ENCODE results near the gene FAM3C. TPM values are rescaled to one million over a fixed set of nuclear protein-coding genes. Genes with fewer than 3 reads are reported as not detected.
A peak's percentile ranks its signal among the peaks of the same experiment; 100 is the strongest.
"Not testable (repeated sequence)": the region's sequence is repeated elsewhere in the genome, so short reads cannot be mapped to it uniquely, and the experiment has no call there.

The FAM3C gene
- total RNA-seq, 2 experiments from 2014 or later, result 40.7 to 41.0 TPM

- POLR2A ChIA-PET, result no interaction called here
- Mint-ChIP-seq H3K27ac (no peak overlapping the region), H3K4me1 (peaks cover 5% of the 10 kb centered on the region), H3K36me3 (ENCODE audit: low read depth) (peaks cover 2% of the 10 kb centered on the region), H3K9me3 (no peaks in the 10 kb centered on the region), H3K27me3 (peaks cover 39% of the 10 kb centered on the region), H3K4me3 (no peak overlapping the region)
- CTCF ChIA-PET, result no interaction called here
- no peak for DNase-seq
These were observed 61.0 kb downstream of the FAM3C start for GRCh38 chr7:121334875-121335648.

GRCh38 chr7:121334376-121334775 lies 61.7 kb downstream of the FAM3C start:
- peaks cover 46% of the 10 kb centered on the region for H3K27me3 Mint-ChIP-seq
- POLR2A ChIA-PET, result no interaction called here

GRCh38 chr7:121331574-121331973 lies 64.5 kb downstream of the FAM3C start:
- no peaks in the 10 kb centered on the region for H3K36me3 Mint-ChIP-seq (ENCODE audit: low read depth)
- peaks cover 20% of the 10 kb centered on the region for H3K4me1 Mint-ChIP-seq
- ChIA-PET POLR2A (no interaction called here), CTCF (no interaction called here)
- H3K27me3 Mint-ChIP-seq, result peaks cover 64% of the 10 kb centered on the region
- H3K9me3 Mint-ChIP-seq, result no peaks in the 10 kb centered on the region
- H3K4me3 Mint-ChIP-seq, result no peak overlapping the region
- no peak overlapping the region for H3K27ac Mint-ChIP-seq
- no peak for DNase-seq

More at GRCh38 chr7:121334376-121334775, 61.7 kb downstream of the FAM3C start:
- no peak overlapping the region for H3K4me3 Mint-ChIP-seq
- H3K4me1 Mint-ChIP-seq, result peaks cover 11% of the 10 kb centered on the region
- H3K27ac Mint-ChIP-seq, result no peak overlapping the region
- no peak for DNase-seq
- no peaks in the 10 kb centered on the region for H3K9me3 Mint-ChIP-seq
- H3K36me3 Mint-ChIP-seq (ENCODE audit: low read depth), result no peaks in the 10 kb centered on the region
- CTCF ChIA-PET, result no interaction called here

DNA sequence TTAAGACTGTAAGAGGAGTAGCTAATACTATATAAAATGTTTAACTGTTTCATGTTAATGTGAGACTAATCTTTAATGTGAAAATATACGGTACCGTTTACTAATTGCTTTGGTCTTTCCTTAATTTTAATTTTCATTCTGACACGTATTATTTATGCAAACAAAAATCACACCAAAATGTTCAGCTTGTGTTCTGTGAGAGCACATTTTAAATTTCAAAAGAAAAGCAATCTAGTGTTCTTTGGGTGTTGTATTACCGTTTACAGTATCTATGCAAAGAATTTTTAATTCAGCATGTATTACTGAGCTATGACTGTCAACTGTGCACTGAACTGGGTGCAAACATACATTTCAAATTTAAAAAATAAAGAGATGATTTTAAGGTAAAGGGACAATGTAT lies 65.1 kb downstream of the FAM3C start:
- CTCF ChIA-PET, result interaction anchor here (0.6 to 2.2 kb wide), 5 partner anchors 36 to 703 kb away, joined by 3 to 11 read pairs (median 4); no protein-coding TSS in a partner anchor
- Mint-ChIP-seq H3K27ac (no peak overlapping the region), H3K4me3 (no peak overlapping the region), H3K27me3 (peaks cover 62% of the 10 kb centered on the region), H3K36me3 (ENCODE audit: low read depth) (no peaks in the 10 kb centered on the region), H3K9me3 (no peaks in the 10 kb centered on the region), H3K4me1 (peaks cover 20% of the 10 kb centered on the region)
- no peak for DNase-seq
- POLR2A ChIA-PET, result no interaction called here

GRCh38 chr7:121330053-121330833 lies 65.9 kb downstream of the FAM3C start:
- ChIA-PET CTCF (interaction anchor here (0.6 to 2.2 kb wide), 7 partner anchors 37 to 702 kb away, joined by 3 to 11 read pairs (median 4); no protein-coding TSS in a partner anchor), POLR2A (interaction anchor here (1.1 kb wide), 1 partner anchor 18 kb away, joined by 3 read pairs; no protein-coding TSS in a partner anchor)
- Mint-ChIP-seq H3K4me3 (peak overlapping the region; percentile 24), H3K27me3 (peaks cover 60% of the 10 kb centered on the region), H3K36me3 (ENCODE audit: low read depth) (no peaks in the 10 kb centered on the region), H3K27ac (no peak overlapping the region), H3K9me3 (no peaks in the 10 kb centered on the region), H3K4me1 (peaks cover 20% of the 10 kb centered on the region)
- DNase-seq, result no peak

DNA sequence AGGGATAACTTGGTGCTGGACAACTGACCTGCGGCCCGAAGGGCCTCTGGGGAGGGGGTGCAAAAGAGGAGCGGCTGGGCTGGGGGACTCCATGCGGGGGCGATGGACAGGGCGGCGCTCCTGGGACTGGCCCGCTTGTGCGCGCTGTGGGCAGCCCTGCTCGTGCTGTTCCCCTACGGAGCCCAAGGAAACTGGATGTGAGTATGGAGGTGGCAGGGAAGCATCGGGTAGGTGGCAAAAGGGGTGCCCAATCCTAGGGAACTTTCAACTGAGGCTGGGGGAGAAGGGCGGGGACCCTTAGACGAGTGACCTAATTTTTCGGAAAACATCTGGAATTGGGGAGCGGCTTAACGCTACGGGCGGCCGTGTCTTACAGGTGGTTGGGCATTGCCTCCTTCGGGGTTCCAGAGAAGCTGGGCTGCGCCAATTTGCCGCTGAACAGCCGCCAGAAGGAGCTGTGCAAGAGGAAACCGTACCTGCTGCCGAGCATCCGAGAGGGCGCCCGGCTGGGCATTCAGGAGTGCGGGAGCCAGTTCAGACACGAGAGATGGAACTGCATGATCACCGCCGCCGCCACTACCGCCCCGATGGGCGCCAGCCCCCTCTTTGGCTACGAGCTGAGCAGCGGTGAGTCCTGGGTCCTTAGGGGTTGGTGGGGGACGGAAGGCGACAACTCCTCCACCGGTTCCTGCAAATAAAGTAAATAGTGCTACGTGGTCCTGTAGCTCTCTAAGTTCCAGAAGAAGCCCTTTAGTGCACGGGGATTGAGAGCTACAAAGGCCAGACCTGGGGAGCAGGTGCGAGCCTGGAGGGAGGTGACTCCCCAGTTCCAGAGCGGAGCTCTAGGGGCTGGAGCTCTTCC lies 66.7 kb downstream of the FAM3C start:
- Mint-ChIP-seq H3K4me1 (peaks cover 20% of the 10 kb centered on the region), H3K36me3 (ENCODE audit: low read depth) (no peaks in the 10 kb centered on the region), H3K27ac (no peak overlapping the region), H3K27me3 (peaks cover 57% of the 10 kb centered on the region), H3K9me3 (no peaks in the 10 kb centered on the region), H3K4me3 (peak overlapping the region; percentile 43)
- DNase-seq, result peak; percentile 37
- ChIA-PET CTCF (interaction anchor here (0.9 to 2.2 kb wide), 5 partner anchors 37 to 667 kb away, joined by 3 to 11 read pairs (median 4); no protein-coding TSS in a partner anchor), POLR2A (interaction anchor here (1.1 kb wide), 1 partner anchor 17 kb away, joined by 3 read pairs; no protein-coding TSS in a partner anchor)

- Mint-ChIP-seq H3K27ac (no peak within 1 kb of the TSS), H3K4me3 (peak within 1 kb of the TSS; percentile 43), H3K27me3 (peaks cover 57% of the 10 kb centered on the region), H3K36me3 (ENCODE audit: low read depth) (no peaks in the 10 kb centered on the region), H3K4me1 (peaks cover 20% of the 10 kb centered on the region), H3K9me3 (no peaks in the 10 kb centered on the region)
- ChIA-PET POLR2A (no interaction called here), CTCF (interaction anchor here (2.2 kb wide), 1 partner anchor 38 kb away, joined by 11 read pairs; no protein-coding TSS in a partner anchor)
- DNase-seq, result no peak
These were observed 67.5 kb downstream of the FAM3C start, which contains the start of gene WNT16 for GRCh38 chr7:121328508-121329190. TSS of gene WNT16 (plus strand) at chr7:121329000. CDS start at chr7:121329293, 293 bp downstream.

GRCh38 chr7:121327671-121328070 lies 68.4 kb downstream of the FAM3C start:
- Mint-ChIP-seq H3K9me3 (no peaks in the 10 kb centered on the region), H3K27ac (no peak overlapping the region), H3K27me3 (peaks cover 60% of the 10 kb centered on the region), H3K36me3 (ENCODE audit: low read depth) (no peaks in the 10 kb centered on the region), H3K4me1 (peaks cover 20% of the 10 kb centered on the region), H3K4me3 (no peak overlapping the region)
- POLR2A ChIA-PET, result no interaction called here
- CTCF ChIA-PET, result no interaction called here
- DNase-seq, result no peak

- no peak for DNase-seq
- H3K27me3 Mint-ChIP-seq, result peaks cover 36% of the 10 kb centered on the region
- ChIA-PET CTCF (no interaction called here), POLR2A (interaction anchor here (0.9 kb wide), 1 partner anchor 31 kb away, joined by 3 read pairs; no protein-coding TSS in a partner anchor)
- no peaks in the 10 kb centered on the region for H3K36me3 Mint-ChIP-seq (ENCODE audit: low read depth)
- no peaks in the 10 kb centered on the region for H3K9me3 Mint-ChIP-seq
- peaks cover 4% of the 10 kb centered on the region for H3K4me1 Mint-ChIP-seq
- H3K27ac Mint-ChIP-seq, result no peak overlapping the region
- no peak overlapping the region for H3K4me3 Mint-ChIP-seq
These were observed 72.4 kb downstream of the FAM3C start for GRCh38 chr7:121323515-121324302.

DNA sequence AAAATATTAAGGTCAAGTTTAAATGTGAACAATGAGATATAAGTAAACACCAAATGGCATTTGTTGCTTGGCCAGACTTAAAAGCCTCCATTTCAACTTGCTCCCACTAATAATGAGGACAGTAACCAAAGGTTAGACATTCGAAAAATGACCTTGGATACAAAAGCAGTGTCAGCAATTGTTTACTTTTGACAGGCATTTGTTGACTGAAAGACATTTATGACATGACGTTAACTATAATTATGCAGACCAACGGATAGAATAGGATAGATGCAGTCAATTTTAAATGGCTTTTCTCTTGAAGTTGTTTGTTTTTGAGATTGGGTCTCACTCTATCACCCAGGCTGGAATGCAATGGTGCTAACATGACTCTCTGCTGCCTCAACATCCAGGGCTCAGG lies 73.6 kb downstream of the FAM3C start:
- ChIA-PET CTCF (no interaction called here), POLR2A (no interaction called here)
- H3K27me3 Mint-ChIP-seq, result peaks cover 23% of the 10 kb centered on the region
- no peaks in the 10 kb centered on the region for H3K4me1 Mint-ChIP-seq
- no peak for DNase-seq
- no peaks in the 10 kb centered on the region for H3K36me3 Mint-ChIP-seq (ENCODE audit: low read depth)
- H3K27ac Mint-ChIP-seq, result no peak overlapping the region
- H3K9me3 Mint-ChIP-seq, result no peaks in the 10 kb centered on the region
- H3K4me3 Mint-ChIP-seq, result no peak overlapping the region

GRCh38 chr7:121315170-121315569 lies 80.9 kb downstream of the FAM3C start:
- H3K4me3 Mint-ChIP-seq; POLR2A ChIA-PET; DNase-seq; H3K4me1 Mint-ChIP-seq; H3K9me3 Mint-ChIP-seq; CTCF ChIA-PET; H3K27ac Mint-ChIP-seq; H3K27me3 Mint-ChIP-seq; H3K36me3 Mint-ChIP-seq (ENCODE audit: low read depth): not testable (repeated sequence)

All from activated CD4-positive, alpha-beta memory T cell treated with anti-CD3 and anti-CD28 coated beads, Interleukin-2, amount 10 ng/mL, durations not matched to agents 7 days and 5 days (primary cell).